Osteoblast (primary cell): ENCODE results near the gene UBTD1. TPM values are rescaled to one million over a fixed set of nuclear protein-coding genes. Genes with fewer than 3 reads are reported as not detected.

ENCODE experiments used
- DNase-seq: peaks from one replicate; pipeline ENCODE4 v3.0.0; 2011; ENCODE audit warnings: low spot score, mixed read lengths; ENCODE audit not compliant: insufficient read length; ENCODE audit errors: missing footprints
- H2AFZ ChIP-seq: 2 replicates; pipeline ENCODE4 v1.6.0; 2011; ENCODE audit warnings: mild to moderate bottlenecking, low read length
- H3K27ac ChIP-seq: 2 replicates; pipeline ENCODE4 v1.5.1; 2011; ENCODE audit warnings: mild to moderate bottlenecking, low read depth, low read length, moderate library complexity
- H3K27me3 ChIP-seq: 2 replicates; pipeline ENCODE4 v1.6.0; 2012; ENCODE audit warnings: mild to moderate bottlenecking, control low read depth, inconsistent platforms, low read length, moderate library complexity; ENCODE audit not compliant: insufficient read depth
- H3K36me3 ChIP-seq: 2 replicates; pipeline ENCODE4 v1.5.1; 2011; ENCODE audit warnings: mild to moderate bottlenecking, low read length, control low read depth, moderate library complexity; ENCODE audit not compliant: insufficient read depth
- H3K4me1 ChIP-seq: 2 replicates; pipeline ENCODE4 v1.5.1; 2011; ENCODE audit warnings: mild to moderate bottlenecking, low read length, control low read depth, moderate library complexity; ENCODE audit not compliant: insufficient read depth
- H3K4me2 ChIP-seq: 2 replicates; pipeline ENCODE4 v1.6.0; 2011; ENCODE audit warnings: mild to moderate bottlenecking, low read length; ENCODE audit not compliant: insufficient read depth
- H3K4me3 ChIP-seq: fragments of 200-600 bp; sonication (generic); 3 replicates; pipeline ENCODE4 v1.5.1; 2012; ENCODE audit warnings: mild to moderate bottlenecking, low read length, inconsistent platforms; ENCODE audit not compliant: insufficient read depth
- H3K79me2 ChIP-seq: 2 replicates; pipeline ENCODE4 v1.6.0; 2012; ENCODE audit warnings: mild to moderate bottlenecking, low read length, control low read depth, inconsistent platforms; ENCODE audit not compliant: insufficient read depth
- H3K9me3 ChIP-seq: 2 replicates; pipeline ENCODE4 v1.5.1; 2011; ENCODE audit warnings: low read depth, low read length, control low read depth
- H4K20me1 ChIP-seq: 2 replicates; pipeline ENCODE4 v1.6.0; 2012; ENCODE audit warnings: mild to moderate bottlenecking, low read length, control low read depth; ENCODE audit not compliant: insufficient read depth
- CTCF ChIP-seq: IDR thresholded peaks from 2 replicates; pipeline ENCODE4 v1.5.1; 2011; ENCODE audit warnings: mild to moderate bottlenecking, low read depth, low read length, moderate library complexity; ENCODE audit errors: extremely low read depth
- total RNA-seq: library from RNA; depleted of rRNA; stranded (reverse); fragments of >200 nt; gene quantifications from 2 replicates; pipeline ENCODE4 v1.2.3, GENCODE V29; 2012

UBTD1 gene
- total RNA-seq, 1 donor = 29.0 TPM

- no peak for TF ChIP-seq CTCF
- Histone ChIP-seq H3K27me3 (no peaks in the 10 kb centered on the region), H2AFZ (no peak overlapping the region), H3K27ac (no peak overlapping the region), H4K20me1 (peaks cover 3% of the 10 kb centered on the region), H3K4me3 (no peak overlapping the region), H3K4me1 (peaks cover 6% of the 10 kb centered on the region), H3K4me2 (no peak overlapping the region), H3K79me2 (peaks cover 41% of the 10 kb centered on the region), H3K9me3 (no peaks in the 10 kb centered on the region), H3K36me3 (no peaks in the 10 kb centered on the region)
- no peak for DNase-seq
Observed at GRCh38 chr10:97548828-97549455, 50.2 kb downstream of the UBTD1 start.

GRCh38 chr10:97549587-97550322, 51.0 kb downstream of the UBTD1 start:
- DNase-seq = peak; percentile 74
- H2AFZ ChIP-seq = no peak overlapping the region
- peaks cover 44% of the 10 kb centered on the region for H3K79me2 ChIP-seq
- no peak overlapping the region for H3K4me2 ChIP-seq
- no peaks in the 10 kb centered on the region for H3K27me3 ChIP-seq
- H4K20me1 ChIP-seq = peaks cover 3% of the 10 kb centered on the region
- TF ChIP-seq CTCF = no peak
- peaks cover 3% of the 10 kb centered on the region for H3K4me1 ChIP-seq
- no peaks in the 10 kb centered on the region for H3K36me3 ChIP-seq
- no peaks in the 10 kb centered on the region for H3K9me3 ChIP-seq
- H3K4me3 ChIP-seq = no peak overlapping the region
- no peak overlapping the region for H3K27ac ChIP-seq

- Histone ChIP-seq H3K4me3 (no peak overlapping the region), H2AFZ (no peak overlapping the region), H3K9me3 (no peaks in the 10 kb centered on the region), H4K20me1 (peaks cover 3% of the 10 kb centered on the region), H3K4me2 (no peak overlapping the region), H3K27me3 (no peaks in the 10 kb centered on the region), H3K36me3 (no peaks in the 10 kb centered on the region), H3K27ac (no peak overlapping the region), H3K4me1 (peaks cover 3% of the 10 kb centered on the region), H3K79me2 (peaks cover 44% of the 10 kb centered on the region)
- TF ChIP-seq CTCF = no peak
- DNase-seq = peak; percentile 56
Observed at GRCh38 chr10:97550336-97551149, 51.8 kb downstream of the UBTD1 start.

- Histone ChIP-seq H2AFZ (no peak overlapping the region), H4K20me1 (peaks cover 3% of the 10 kb centered on the region), H3K79me2 (peaks cover 38% of the 10 kb centered on the region), H3K4me1 (peaks cover 3% of the 10 kb centered on the region), H3K27me3 (no peaks in the 10 kb centered on the region), H3K4me2 (no peak overlapping the region), H3K27ac (no peak overlapping the region), H3K9me3 (no peaks in the 10 kb centered on the region), H3K4me3 (no peak overlapping the region), H3K36me3 (no peaks in the 10 kb centered on the region)
- no peak for TF ChIP-seq CTCF
- no peak for DNase-seq
Observed at GRCh38 chr10:97551271-97551670, 52.5 kb downstream of the UBTD1 start.
